ENCODE data around the gene LRRC18.

LRRC18 gene

DNA sequence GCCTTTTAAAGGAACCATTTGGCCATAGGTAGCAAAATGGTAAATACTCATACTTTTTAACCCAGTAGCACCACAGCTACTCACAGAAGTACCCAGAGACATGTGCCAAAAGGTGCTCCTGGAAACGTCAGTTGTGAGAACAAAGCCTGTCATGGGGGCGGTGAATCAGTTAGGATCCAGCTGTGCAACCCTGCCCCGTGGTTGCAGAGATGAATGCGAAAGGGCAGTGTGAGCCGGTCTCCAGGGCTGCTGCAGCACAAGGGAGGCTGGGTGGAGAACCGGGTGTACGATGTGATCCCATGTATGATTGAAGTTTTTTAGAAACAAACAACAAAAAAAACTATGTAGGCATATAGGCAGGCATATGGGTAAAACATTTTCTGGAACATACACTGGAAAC is 1.3 kb upstream of the LRRC18 start:
- H3K4me3 ChIP-seq (ENCODE audit: low read depth, low read length), result no peak overlapping the region
- TF ChIP-seq, protein P1, sequence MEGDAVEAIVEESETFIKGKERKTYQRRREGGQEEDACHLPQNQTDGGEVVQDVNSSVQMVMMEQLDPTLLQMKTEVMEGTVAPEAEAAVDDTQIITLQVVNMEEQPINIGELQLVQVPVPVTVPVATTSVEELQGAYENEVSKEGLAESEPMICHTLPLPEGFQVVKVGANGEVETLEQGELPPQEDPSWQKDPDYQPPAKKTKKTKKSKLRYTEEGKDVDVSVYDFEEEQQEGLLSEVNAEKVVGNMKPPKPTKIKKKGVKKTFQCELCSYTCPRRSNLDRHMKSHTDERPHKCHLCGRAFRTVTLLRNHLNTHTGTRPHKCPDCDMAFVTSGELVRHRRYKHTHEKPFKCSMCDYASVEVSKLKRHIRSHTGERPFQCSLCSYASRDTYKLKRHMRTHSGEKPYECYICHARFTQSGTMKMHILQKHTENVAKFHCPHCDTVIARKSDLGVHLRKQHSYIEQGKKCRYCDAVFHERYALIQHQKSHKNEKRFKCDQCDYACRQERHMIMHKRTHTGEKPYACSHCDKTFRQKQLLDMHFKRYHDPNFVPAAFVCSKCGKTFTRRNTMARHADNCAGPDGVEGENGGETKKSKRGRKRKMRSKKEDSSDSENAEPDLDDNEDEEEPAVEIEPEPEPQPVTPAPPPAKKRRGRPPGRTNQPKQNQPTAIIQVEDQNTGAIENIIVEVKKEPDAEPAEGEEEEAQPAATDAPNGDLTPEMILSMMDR (IDR thresholded peaks at IDR 0.05; ENCODE audit: borderline replicate concordance, insufficient read depth, low read depth, low read length), result no peak

DNA sequence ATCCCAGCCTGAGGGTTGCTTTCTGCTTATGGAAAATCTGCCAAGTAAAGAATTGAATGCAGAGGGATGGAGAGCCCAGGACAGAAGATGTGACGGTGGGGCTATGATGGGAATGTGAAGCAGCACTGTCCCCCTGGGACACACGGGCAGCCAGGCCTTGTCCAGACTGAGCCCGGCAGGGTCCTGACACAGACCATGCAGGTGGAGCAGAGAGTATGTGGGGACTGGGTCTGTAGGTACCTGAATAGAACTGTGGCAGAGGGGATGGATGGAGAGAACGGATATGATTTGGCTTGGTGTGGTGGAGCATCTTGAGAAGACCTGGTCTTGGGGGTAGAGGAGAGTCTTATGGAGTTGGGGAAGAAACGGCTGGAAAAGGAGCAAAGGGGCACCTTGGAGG is 732 bp upstream of the LRRC18 start:
- TF ChIP-seq, protein P1 (IDR thresholded peaks at IDR 0.05; ENCODE audit: borderline replicate concordance, insufficient read depth, low read depth, low read length), result no peak
- H3K4me3 ChIP-seq (ENCODE audit: low read depth, low read length), result no peak overlapping the region

DNA sequence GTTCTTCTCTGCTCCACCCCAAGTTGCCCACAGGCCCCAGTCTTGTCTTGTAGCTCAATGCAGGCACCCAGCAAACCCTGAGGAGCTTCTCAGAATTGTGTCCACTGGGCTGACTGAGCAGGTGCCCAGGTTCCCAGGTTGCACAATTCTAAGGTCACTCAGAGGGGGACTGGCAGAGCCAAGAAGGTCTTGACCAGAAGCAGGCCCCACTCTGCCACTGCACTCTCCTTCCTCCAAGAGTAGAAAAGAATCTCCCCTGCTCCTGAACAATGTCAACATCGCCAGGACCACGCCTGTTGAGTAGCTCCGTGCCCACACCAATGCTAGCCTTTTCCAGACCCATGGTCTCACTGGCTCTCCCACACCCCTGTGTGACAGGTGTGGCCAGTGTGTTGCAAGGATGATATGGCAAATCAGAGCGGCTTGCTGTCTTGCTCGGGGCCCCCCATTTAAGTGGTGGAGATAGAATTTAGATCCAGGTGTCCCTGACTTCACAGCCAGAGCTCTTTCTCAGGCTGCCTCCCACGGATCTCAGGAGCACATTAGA is 577 bp downstream of the LRRC18 start:
- H3K4me3 ChIP-seq (ENCODE audit: low read depth, low read length), result no peak overlapping the region
- TF ChIP-seq, protein P1 (IDR thresholded peaks at IDR 0.05; ENCODE audit: borderline replicate concordance, insufficient read depth, low read depth, low read length), result no peak

DNA sequence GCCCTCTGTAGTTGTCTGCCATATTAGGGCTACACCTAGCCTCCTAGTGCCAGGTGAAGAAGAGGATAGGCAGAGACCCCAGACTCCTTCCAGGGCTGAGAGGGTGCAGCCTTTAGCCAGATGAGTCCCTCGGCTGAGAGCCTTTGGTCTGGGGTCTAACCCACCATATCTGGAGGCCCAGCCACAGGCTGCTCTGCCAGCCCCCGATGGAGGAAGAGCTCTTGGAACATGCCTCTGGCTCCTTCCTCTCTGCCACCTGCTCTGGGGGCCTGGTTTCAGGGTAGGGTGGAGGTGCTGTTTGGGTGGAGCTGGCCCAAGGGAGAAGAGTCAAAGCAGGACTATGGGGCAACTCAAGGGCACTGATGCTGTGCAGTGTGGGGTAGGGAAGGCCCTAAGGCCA is 1.4 kb downstream of the LRRC18 start:
- no peak overlapping the region for H3K4me3 ChIP-seq (ENCODE audit: low read depth, low read length)
- TF ChIP-seq, protein P1 (IDR thresholded peaks at IDR 0.05; ENCODE audit: borderline replicate concordance, insufficient read depth, low read depth, low read length), result no peak

DNA sequence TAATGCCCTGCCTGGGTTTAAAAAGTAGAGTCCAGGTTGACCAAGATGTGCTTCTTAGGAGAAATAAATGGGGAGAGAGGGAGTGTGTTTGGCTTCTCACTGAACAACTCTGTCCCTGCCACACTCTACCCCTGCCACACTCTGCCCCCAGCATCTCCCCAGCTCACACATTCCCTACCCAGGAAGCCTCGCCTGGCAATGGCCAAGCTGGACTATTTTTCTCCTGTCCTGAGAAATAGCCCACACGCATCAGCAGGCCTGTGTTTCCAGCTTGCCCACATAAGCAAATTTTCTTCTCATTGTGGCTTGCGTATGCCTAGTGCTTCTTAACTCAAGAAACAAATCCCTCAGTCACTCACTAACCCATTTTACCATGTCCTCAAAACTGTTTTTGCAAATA is 1.8 kb downstream of the LRRC18 start:
- TF ChIP-seq, protein P1 (IDR thresholded peaks at IDR 0.05; ENCODE audit: borderline replicate concordance, insufficient read depth, low read depth, low read length), result no peak

DNA sequence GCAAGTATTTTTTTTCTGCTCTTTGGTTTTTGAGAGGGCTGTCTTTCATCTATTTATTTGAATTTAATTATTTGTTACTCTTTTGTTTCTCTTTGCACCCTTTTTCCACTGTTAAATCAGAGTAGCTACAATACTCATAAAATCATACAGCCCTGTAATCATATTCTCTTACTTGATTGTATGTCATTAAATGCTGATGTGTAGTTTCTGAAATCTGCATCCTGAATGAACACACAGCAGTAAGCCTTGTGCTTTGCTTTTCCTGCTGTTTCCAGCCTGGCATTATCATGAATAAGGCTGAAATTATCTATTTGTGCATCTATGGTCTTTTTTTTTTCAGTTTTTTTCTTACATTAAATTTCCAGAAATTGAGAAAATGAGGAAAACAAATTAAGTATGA is 4.1 kb downstream of the LRRC18 start:
- TF ChIP-seq, protein P1 (IDR thresholded peaks at IDR 0.05; ENCODE audit: borderline replicate concordance, insufficient read depth, low read depth, low read length), result no peak
- H3K4me3 ChIP-seq (ENCODE audit: low read depth, low read length), result no peak overlapping the region

More for the DNA sequence above, 1.8 kb downstream of the LRRC18 start:
- H3K4me3 ChIP-seq (ENCODE audit: low read depth, low read length), result no peak overlapping the region

DNA sequence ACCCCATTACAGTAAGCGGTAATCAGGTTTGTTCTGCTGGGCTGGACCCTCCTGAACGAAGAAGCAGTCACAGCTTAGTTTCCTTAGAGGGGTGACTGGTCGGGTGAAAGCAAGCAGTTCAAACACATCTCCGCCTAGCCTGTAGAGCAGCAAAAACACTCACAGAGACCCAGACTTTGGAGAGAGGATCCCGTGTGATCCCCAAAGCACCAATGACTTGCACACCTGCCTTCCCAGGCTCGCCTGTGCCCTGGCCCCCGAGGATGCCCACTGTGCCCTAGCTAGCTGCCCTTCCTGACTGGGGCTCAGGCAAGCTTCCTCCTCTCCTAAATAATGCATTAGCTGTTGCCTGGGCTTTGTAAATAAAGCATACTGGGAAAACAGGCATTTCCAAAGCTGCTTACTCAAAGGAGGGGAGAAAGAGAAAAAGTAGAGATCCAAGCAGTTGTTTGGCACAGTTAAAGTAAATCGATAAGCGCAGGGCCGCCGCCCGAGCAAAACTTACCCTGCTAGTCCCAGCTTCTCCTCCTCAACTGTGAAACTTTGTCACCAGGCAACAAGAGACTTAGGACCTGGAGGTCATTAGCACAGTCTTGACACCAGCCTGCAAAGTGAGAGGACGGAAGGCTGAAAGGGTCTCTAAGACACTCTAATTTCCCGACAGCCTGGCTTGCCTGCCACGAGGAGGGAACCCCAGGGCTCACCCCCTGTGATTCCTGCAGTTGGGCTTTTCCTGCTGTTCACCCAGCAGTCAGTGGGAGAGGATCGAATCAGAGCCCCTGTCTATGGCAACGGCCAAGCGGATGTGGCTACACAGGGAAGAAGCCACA is 4.8 kb downstream of the LRRC18 start:
- H3K4me3 ChIP-seq (ENCODE audit: low read depth, low read length), result no peak overlapping the region
- TF ChIP-seq, protein P1 (IDR thresholded peaks at IDR 0.05; ENCODE audit: borderline replicate concordance, insufficient read depth, low read depth, low read length), result no peak

Data from GM12875 (cell line).